Heart right ventricle (tissue), 16 donors: ENCODE data around the gene DGCR2. TPM values are rescaled to one million over a fixed set of nuclear protein-coding genes. Genes with fewer than 3 reads are reported as not detected.
A peak's percentile ranks its signal among the peaks of the same experiment; 100 is the strongest.
"Not testable (repeated sequence)": the region's sequence is repeated elsewhere in the genome, so short reads cannot be mapped to it uniquely, and the experiment has no call there.

Experiments used
- ATAC-seq, 8 donors: fragments of 200-7000 bp; cut with Tn5 transposase; one replicate each; pipeline ENCODE4 v1.9.1; 2020; ENCODE audit warnings: mild to moderate bottlenecking in 8 of 8, moderate library complexity in 8 of 8, moderate number of reproducible peaks in 1 of 8
- DNase-seq, 2 donors: peaks; one replicate each; pipeline ENCODE4 v3.0.0-alpha.2; 2020
- H3K27ac ChIP-seq, 10 donors: fragments of 200-600 bp; sonication (generic) in 2 of 10; one replicate each; pipeline versions ENCODE4 v1.5.0 to v1.8.0; 2020 to 2022; ENCODE audit warnings: mild to moderate bottlenecking in 3 of 10
- H3K27me3 ChIP-seq, 7 donors: fragments of 200-600 bp; one replicate each; pipeline ENCODE4 v1.8.0; 2021 to 2022; ENCODE audit warnings: mild to moderate bottlenecking in 2 of 7
- H3K36me3 ChIP-seq, 9 donors: fragments of 200-600 bp; sonication (generic) in 1 of 9; one replicate each; pipeline versions ENCODE4 v1.5.0 to v1.8.0; 2020 to 2022; ENCODE audit warnings: mild to moderate bottlenecking in 2 of 9
- H3K4me1 ChIP-seq, 9 donors: fragments of 200-600 bp; sonication (generic) in 1 of 9; one replicate each; pipeline versions ENCODE4 v1.5.0 to v1.8.0; 2020 to 2022; ENCODE audit warnings: mild to moderate bottlenecking in 4 of 9
- H3K4me3 ChIP-seq, 10 donors: fragments of 200-600 bp; sonication (generic) in 2 of 10; one replicate each; pipeline versions ENCODE4 v1.5.0 to v1.8.0; 2020 to 2022; ENCODE audit warnings: mild to moderate bottlenecking in 7 of 10, moderate library complexity in 2 of 10
- H3K9me3 ChIP-seq, 11 donors: fragments of 200-600 bp in 10 of 11; sonication (generic) in 2 of 11; one replicate each; pipeline versions ENCODE4 v1.5.0 to v1.8.0; 2013 to 2022; ENCODE audit warnings: mild to moderate bottlenecking in 2 of 11, control low read depth in 1 of 11, moderate library complexity in 1 of 11
- WGBS, 2 donors: extraction: QIAGEN DNeasy Blood & Tissue Kit; methylation state at CpG; one replicate each; pipeline ENCODE4 v1.1.7; 2013; ENCODE audit warnings: inconsistent platforms in 1 of 2; 5-methylcytosine and 5-hydroxymethylcytosine counted together
- intact Hi-C, 10 donors: fragments of 100-400 bp; cut with DNase I; formaldehyde crosslinking; loops; one replicate each; pipeline versions ENCODE4 v1.11.1 to v1.14.2; 2022
- polyA plus RNA-seq, 2 donors: library from polyadenylated mRNA; stranded (reverse); fragments of 200-250 nt; gene quantifications; one replicate each; pipeline ENCODE4 v1.2.3, GENCODE V29; 2013
- total RNA-seq, 10 donors: library from RNA; stranded (reverse); fragmentation: NEBNext Ultra II Directional in 3 of 10; extraction: Animal tissue kit (Norgen Biotek cat#: 25700) in 3 of 10; gene quantifications; one replicate each; pipeline versions ENCODE4 v1.2.1 to v1.2.4, GENCODE V29; 2021 to 2023
- TF ChIP-seq, protein P1 (sequence below), 9 donors: fragments of 200-600 bp; sonication (generic) in 2 of 9; IDR thresholded peaks; one replicate each; pipeline versions ENCODE4 v1.5.0 to v1.8.0; 2021 to 2022; ENCODE audit warnings: antibody characterized with exemption in 9 of 9, mild to moderate bottlenecking in 5 of 9, moderate library complexity in 1 of 9
- donor health status: Arrhythmogenic right ventricular cardiomyopathy.
- donor health status: ischemic (EF 13 %, LVEDD 7.1; RV severe dilation, severe dysfunction).
- donor health status: healthy with polysubstance abuse.
- donor health status: DM: no; HTN: yes; CAD: no.
- donor health status: DM: no; HTN: no; CAD: no.
- donor health status: ischemic (EF 25% LVEDD 6.9; RV normal size, moderate dysfunction).
- donor health status: ischemic (EF 25% LVEDD 5.7; RV mildly dilated, moderate dysfunction).
- donor health status: healthy.
- donor health status: DM: yes; HTN: yes; CAD: no.
- donor health status: Ischemic cardiomyopathy.
- donor health status: ischemic (EF 35%, LVEDD 5.7; RV mildly dilated, moderate dysfunction).
- donor health status: nonischemic (EF 11% LVEDD 7.7; RV severe dilation, severe dysfunction).
- donor health status: DM: yes; HTN: yes; CAD: no.
- donor health status: PGD.
- donor health status: ischemic (EF 29% LVEDD 5.4; RV normal size, mild dysfunction).
- donor health status: nonischemic (EF 23%, LVEDD 6.1; RV moderate dilation, normal function).

The DGCR2 gene
- total and polyA plus RNA-seq, 12 donors, result 17.0 to 58.0 (median 39.1) TPM

DNA sequence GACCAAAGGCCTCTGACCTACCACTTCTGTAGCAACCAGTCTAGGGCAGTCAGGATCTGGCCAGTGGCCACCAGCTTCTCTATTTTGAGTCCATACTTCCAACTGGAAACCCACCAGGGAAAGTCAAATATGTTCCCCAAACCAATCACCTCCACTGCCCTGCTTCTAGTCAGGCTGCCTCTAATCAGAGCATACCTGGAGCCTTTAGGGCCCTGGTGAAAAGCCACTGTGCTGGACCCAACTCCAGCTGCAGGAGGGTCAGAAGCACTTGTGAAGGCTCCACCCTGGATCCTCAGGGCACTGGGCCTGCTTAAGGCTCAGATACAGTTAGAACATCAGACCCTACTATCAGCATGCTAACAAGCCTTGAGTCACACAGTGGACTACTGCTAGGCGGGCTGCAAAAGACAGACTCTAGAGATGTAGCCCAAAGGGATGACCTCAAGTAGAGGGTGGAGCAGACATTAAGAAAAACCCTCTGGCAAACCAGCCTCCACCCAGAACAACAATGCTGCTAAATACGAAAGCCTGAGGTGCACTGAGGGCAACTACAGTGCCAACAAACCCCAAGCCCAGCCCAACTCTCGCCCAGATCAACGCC lies 69.2 kb downstream of the DGCR2 start:
- Histone ChIP-seq H3K27me3 (no peaks in the 10 kb centered on the region), H3K27ac (peak overlapping the region in 1 of 10 donors; percentile 11), H3K4me1 (peaks cover 0 to 9% (median 0%) of the 10 kb centered on the region in 9 donors), H3K9me3 (no peaks in the 10 kb centered on the region), H3K4me3 (no peak overlapping the region), H3K36me3 (peaks cover 2 to 100% (median 44%) of the 10 kb centered on the region in 9 donors)
- DNase-seq (no peak), ATAC-seq (peak in 4 of 8 donors; percentile 20 to 44 (median 32))
- TF ChIP-seq, protein P1, sequence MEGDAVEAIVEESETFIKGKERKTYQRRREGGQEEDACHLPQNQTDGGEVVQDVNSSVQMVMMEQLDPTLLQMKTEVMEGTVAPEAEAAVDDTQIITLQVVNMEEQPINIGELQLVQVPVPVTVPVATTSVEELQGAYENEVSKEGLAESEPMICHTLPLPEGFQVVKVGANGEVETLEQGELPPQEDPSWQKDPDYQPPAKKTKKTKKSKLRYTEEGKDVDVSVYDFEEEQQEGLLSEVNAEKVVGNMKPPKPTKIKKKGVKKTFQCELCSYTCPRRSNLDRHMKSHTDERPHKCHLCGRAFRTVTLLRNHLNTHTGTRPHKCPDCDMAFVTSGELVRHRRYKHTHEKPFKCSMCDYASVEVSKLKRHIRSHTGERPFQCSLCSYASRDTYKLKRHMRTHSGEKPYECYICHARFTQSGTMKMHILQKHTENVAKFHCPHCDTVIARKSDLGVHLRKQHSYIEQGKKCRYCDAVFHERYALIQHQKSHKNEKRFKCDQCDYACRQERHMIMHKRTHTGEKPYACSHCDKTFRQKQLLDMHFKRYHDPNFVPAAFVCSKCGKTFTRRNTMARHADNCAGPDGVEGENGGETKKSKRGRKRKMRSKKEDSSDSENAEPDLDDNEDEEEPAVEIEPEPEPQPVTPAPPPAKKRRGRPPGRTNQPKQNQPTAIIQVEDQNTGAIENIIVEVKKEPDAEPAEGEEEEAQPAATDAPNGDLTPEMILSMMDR (IDR thresholded peaks at IDR 0.05), result no peak
- intact Hi-C loops, result no loop called here
- WGBS, 2 donors, result 92 to 98% methylated on average over 4 of the region's 4 CpGs

DNA sequence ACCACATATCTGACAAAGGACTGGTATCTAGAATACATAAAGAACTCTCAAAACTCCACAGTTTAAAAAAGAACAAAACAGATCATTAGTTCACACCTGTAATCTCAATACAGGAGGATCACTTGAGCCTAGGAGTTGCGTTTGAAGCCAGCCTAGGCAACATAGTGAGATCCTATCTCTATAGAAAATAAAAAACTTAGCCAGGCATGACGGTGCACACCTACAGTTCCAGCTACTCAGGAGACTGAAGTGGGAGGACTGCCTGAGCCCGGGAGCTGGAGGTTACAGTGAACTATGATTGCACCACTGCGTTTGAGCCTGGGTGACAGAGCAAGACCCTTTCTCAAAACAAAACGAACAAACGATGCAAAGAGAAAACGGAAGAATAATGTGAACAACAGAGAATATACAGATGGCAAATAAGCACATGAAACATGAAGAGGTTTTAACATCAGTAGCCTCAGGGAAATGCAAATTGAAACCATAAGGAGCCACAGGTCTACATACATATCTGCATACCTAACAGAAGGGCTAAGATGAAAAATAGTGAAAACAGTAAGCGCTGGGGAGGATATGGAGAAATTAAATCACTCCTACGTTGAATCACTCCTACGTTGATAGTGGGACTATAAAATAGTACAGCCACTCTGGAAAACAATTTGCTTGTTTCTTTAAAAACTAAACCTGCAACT lies 70.7 kb downstream of the DGCR2 start:
- 85 to 90% methylated on average over 10 of the region's 10 CpGs for WGBS, 2 donors
- ATAC-seq, result no peak

DNA sequence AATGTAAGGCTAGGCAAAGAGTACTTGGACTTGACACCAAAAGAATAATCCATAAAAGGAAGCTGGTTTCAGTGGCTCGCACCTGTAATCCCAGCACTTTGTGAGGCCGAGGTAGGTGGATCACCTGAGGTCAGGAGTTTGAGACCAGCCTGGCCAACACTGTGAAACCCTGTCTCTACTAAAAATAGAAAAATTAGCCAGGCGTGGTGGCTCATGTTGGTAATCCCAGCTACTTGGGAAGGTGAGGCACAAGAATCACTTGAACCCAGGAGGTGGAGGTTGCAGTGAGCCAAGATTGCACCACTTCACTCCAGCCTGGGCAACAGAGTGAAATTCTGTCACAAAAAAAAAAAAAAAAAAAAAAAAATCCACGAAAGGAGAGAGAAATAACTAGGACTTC lies 71.4 kb downstream of the DGCR2 start:
- H3K4me3 ChIP-seq, H3K27me3 ChIP-seq, H3K27ac ChIP-seq, ATAC-seq, intact Hi-C loops, DNase-seq, H3K4me1 ChIP-seq, H3K9me3 ChIP-seq: not testable (repeated sequence)
- 88 to 93% methylated on average over 4 of the region's 4 CpGs for WGBS, 2 donors
- peaks cover 6 to 100% (median 54%) of the 10 kb centered on the region in 9 donors for H3K36me3 ChIP-seq

More for the DNA sequence above, 70.7 kb downstream of the DGCR2 start:
- Histone ChIP-seq H3K4me3 (no peak overlapping the region), H3K9me3 (no peaks in the 10 kb centered on the region), H3K36me3 (peaks cover 6 to 100% (median 53%) of the 10 kb centered on the region in 9 donors), H3K27me3 (no peaks in the 10 kb centered on the region), H3K4me1 (peaks cover 0 to 9% (median 0%) of the 10 kb centered on the region in 9 donors), H3K27ac (no peak overlapping the region)
- TF ChIP-seq, protein P1 (IDR thresholded peaks at IDR 0.05), result no peak
- intact Hi-C loops, result no loop called here
- DNase-seq, result no peak

DNA sequence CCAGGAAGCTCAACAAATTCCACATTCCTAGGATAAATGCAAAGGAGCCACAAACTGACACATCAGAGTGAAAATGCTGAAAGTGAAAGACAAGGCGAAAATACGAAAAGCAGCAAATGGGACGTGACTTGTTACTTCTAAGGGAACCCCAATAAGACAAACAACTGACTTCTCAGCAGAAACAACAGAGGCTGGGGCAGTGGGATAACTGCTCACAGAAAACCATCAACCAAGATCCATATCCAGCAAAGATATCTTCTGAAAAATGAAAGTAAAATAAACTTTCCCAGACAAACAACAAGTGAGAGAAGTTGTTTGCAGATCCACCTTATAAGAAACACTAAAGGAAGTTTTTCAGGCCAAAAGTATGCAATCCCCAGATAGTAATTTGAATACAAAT lies 72.1 kb downstream of the DGCR2 start:
- intact Hi-C loops, result no loop called here
- TF ChIP-seq, protein P1 (IDR thresholded peaks at IDR 0.05), result no peak
- Histone ChIP-seq H3K27ac (no peak overlapping the region), H3K4me1 (peaks cover 0 to 9% (median 0%) of the 10 kb centered on the region in 9 donors), H3K4me3 (no peak overlapping the region), H3K9me3 (no peaks in the 10 kb centered on the region), H3K36me3 (peaks cover 6 to 100% (median 49%) of the 10 kb centered on the region in 9 donors), H3K27me3 (no peaks in the 10 kb centered on the region)
- no peak for ATAC-seq
- no peak for DNase-seq
- WGBS, 2 donors, result 75 to 94% methylated on average over 3 of the region's 3 CpGs

DNA sequence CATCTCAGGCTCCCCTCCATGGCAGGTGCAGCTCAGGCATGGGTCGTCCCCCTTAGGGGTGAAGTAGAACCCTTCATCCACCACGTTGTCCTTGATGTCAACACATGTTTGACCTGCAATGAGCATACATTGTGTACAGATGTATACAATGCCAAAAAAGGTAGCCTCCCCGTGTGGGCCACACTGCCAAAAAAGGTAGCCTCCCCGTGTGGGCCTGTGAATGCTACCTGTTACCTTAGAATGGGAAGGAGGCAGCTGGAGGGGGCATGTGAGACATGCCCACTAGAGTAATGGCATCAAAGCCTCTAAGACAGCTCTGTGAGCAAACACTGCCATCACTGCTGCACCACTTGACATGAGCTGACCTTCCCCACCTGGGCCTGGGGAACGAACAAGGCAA lies 73.7 kb downstream of the DGCR2 start:
- ATAC-seq (no peak), DNase-seq (no peak)
- Histone ChIP-seq H3K36me3 (peaks cover 6 to 100% (median 65%) of the 10 kb centered on the region in 9 donors), H3K27me3 (no peaks in the 10 kb centered on the region), H3K4me1 (peaks cover 0 to 9% (median 0%) of the 10 kb centered on the region in 9 donors), H3K27ac (no peak overlapping the region), H3K4me3 (no peak overlapping the region), H3K9me3 (no peaks in the 10 kb centered on the region)
- TF ChIP-seq, protein P1 (IDR thresholded peaks at IDR 0.05), result no peak
- intact Hi-C loops, result no loop called here
- WGBS, 2 donors, result 91% methylated on average over 5 of the region's 5 CpGs
